Airway epithelial cell (primary cell): ENCODE measurements around the gene NEDD4. TPM values are rescaled to one million over a fixed set of nuclear protein-coding genes. Genes with fewer than 3 reads are reported as not detected.

ENCODE experiments used
- total RNA-seq: library from RNA; depleted of rRNA; stranded (reverse); fragments of >200 nt; gene quantifications from 2 replicates; pipeline ENCODE4 v1.2.3, GENCODE V29; 2015

Gene NEDD4
- total RNA-seq, result 5.9 and 9.0 TPM in 2 replicates

GRCh38 chr15:55993111-55993803 lies at the start of gene NEDD4:
Gene NEDD4 (minus strand): TSS chr15:55993612. CDS start chr15:55993555, 57 bp downstream.

